Measurements from ENCODE around the gene MUC6. TPM values are rescaled to one million over a fixed set of nuclear protein-coding genes. Genes with fewer than 3 reads are reported as not detected.
"Not testable (repeated sequence)": the region's sequence is repeated elsewhere in the genome, so short reads cannot be mapped to it uniquely, and the experiment has no call there.

Gene MUC6
- total RNA-seq, 1 donor from 2014 or later, result not detected

GRCh38 chr11:986270-986951 lies 50.1 kb downstream of the MUC6 start:
- no peak for DNase-seq

DNA sequence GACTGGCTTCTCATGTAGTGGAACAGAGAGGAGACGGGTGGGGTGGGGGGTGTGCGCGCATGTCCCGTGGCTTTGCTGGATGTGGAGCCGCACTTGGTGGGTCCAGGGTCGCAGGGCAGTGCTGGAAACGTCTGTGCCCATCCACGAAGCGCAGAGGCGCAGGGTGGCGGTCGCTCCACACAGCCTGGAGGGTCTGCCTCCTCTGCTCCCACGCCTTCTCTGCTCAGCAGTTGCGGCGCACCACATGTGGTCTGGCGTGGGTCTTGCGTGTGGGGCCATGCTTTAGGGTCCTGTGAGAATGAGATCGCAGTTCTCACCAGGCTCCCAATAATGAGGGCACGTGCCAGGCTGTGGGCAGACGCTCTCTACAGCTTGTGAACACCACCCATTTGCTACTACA lies 50.7 kb downstream of the MUC6 start:
- no peak for DNase-seq

- no peak for DNase-seq
These were observed 51.1 kb downstream of the MUC6 start for GRCh38 chr11:985406-985805.

- DNase-seq, result no peak
These were observed 52.0 kb downstream of the MUC6 start for GRCh38 chr11:984546-984945.

DNA sequence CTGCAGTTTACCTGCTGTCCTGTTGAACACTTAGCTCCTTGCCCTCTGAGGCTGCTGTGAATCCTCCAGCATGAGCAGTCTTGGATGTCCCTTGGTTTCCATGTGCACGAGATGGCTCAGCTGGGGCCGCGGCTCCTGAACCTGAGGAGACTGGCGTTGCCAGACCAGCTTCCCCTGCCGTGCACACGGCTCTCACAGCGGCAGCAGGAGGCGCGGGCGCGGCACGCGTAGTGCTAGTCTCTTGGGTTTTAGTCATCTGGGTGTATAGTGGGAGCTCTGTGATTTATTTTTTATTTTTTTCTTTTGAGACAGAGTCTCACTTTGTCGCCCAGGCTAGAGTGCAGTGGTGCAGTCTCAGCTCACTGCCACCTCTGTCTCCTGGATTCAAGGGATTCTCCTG lies 54.8 kb downstream of the MUC6 start:
- no peak for DNase-seq

- DNase-seq, result no peak
These were observed 55.8 kb downstream of the MUC6 start for GRCh38 chr11:980438-981357.

DNA sequence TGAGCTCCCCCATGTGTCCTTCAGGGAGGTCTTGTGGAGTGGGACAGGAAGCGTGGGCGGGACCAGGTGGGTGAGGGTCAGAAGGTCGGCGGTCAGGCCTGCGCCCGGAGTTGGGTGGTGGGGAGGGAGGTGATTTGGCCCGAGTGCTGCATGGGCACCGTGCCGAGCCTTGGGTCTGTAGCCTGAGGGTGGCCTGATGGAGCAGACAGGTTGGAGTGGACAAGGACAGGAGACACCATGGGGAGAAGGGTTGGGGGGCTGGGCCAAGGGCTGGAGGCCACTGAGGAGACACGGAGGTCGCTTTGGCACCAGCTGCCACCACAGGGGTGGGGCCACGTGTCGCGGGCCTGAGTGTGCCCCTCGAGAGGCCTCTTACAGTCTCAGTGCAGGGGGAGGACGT lies 57.7 kb downstream of the MUC6 start:
- DNase-seq, result no peak

DNA sequence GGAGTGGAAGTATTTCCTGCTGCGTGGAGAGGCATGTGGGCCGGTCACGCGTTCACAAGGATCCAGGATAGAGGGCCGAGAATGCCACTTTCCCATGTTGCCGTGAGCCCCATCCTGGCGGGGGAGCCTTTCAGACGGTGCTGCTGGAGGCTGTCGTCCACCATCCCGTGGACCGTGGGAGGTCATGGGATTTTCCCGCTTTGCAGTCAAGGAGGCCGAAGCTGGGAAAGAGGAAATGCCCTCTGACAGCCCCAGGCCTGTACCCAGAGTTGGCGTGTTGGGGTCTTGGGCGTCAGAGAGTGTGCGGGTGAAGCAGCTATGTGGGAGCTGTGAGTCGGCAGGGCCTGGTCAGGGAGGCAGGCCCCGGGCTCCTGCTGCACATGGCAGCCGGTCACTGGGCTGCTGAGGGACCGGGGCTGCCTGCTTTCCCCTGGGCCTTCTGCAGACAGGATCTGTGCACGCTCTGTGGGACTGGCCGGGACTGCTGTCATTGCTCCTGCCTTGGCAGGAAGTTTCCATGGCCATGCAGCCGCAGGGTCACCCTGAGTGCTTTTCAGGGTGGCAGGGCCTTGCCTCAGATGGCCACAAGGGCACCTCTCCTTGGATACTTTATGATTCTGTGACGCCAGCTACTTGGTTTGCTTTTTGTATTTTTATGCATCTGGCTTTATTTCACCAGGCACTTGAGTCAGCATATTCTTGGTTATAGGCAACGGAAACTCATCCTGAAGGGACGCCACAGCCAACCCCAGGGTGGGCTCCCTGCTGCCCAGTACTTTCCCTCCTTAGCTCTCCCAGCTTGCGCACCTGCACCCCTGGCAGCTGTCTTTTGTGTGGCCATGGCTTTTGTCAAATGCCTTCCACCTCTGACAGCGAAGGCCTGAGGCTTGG lies 58.4 kb downstream of the MUC6 start:
- no peak for DNase-seq

GRCh38 chr11:976431-977160 lies 59.9 kb downstream of the MUC6 start:
- DNase-seq, result no peak

DNA sequence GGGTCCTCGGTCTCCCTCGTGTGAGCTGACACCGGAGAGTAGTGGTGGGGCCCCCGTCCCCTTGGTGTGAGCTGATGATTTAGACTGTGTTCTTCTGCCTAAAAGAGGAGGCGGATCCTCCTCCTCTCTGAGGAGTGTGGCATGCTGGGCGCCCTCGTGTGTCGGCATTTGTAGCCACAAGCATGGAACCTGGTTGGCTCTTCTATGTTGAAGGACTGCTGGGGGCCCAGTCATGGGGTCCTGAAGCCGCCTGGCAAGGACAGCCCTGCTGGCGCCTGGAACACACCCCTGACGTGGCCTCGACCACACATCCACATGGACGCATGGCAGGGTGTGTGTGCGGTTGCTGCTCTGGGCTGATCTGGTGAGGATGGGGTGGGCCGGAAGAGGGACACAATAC lies 60.7 kb downstream of the MUC6 start:
- DNase-seq, result peak; percentile 67

DNA sequence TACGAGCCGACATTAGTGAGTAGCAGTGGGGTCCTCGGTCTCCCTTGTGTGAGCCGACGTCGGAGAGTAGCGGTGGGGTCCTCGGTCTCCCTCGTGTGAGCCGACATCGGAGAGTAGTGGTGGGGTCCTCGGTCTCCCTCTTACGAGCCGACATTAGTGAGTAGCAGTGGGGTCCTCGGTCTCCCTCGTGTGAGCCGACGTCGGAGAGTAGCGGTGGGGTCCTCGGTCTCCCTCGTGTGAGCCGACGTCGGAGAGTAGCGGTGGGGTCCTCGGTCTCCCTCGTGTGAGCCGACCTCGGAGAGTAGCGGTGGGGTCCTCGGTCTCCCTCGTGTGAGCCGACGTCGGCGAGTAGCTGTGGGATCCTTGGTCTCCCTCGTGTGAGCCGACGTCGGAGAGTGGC lies 61.1 kb downstream of the MUC6 start:
- not testable (repeated sequence) for DNase-seq

- no peak for DNase-seq
These were observed 63.3 kb downstream of the MUC6 start for GRCh38 chr11:973237-973636.

- DNase-seq, result no peak
These were observed 63.9 kb downstream of the MUC6 start for GRCh38 chr11:972523-973211.

GRCh38 chr11:971731-972365 lies 64.7 kb downstream of the MUC6 start:
- DNase-seq, result no peak

DNA sequence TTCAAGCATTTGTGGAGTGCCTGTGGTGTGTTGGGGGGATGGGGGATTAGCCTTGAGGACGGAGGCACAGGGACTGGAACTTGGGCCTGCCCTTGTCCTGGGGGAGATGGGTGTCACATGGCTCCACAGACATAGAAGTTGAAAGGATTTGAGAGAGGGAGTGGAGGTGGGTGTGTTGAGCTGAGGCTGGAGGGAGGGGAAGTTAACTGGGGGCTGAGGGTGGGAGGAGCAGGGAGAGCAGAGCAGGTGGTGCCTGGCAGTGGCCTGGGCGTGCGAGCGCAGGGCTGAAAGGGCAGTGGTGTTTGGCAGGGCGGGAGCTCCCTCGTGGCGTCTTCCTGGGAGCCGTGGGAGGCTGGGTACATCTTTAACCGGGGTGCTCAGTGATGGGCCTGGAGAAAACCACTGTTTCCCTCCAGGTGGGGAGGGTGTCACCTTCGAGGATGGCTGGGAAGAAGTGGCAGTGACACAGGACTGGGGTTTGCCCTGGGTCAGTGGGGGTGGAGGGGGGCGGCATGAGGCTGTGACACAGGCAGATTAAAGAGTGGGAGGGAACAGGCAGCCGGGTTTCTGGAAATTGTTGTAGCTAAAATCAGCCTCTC lies 65.3 kb downstream of the MUC6 start:
- DNase-seq, result no peak

- DNase-seq, result no peak
These were observed 66.1 kb downstream of the MUC6 start for GRCh38 chr11:970319-970871.

DNA sequence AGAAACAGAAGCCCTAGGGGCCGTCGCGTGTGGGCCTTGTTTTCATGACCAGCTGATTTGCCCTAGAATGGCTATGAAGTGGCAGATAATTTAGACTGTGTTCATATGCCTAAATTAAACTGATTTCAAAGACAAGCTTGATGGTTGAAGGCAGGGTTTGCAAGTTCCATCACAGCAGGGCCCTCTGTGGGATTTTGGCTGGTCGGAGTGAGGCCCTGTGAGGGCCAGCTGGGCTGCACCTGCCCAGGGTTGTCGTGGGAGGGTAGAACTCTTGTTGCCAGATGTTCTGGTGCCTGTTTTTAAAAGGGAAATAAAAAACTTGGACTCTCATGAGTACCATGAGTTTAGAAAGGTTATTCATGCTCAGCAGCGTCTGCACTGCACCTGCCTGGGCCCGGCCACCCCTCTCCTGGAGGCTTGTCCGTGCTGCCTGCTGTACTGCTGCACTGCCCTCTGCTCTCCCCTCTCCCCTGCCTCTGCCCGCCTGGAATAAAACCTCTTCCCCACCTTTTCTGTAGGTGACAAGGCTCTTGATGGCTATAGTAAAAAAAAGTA lies 66.8 kb downstream of the MUC6 start:
- DNase-seq, result no peak

GRCh38 chr11:968822-969221 lies 67.7 kb downstream of the MUC6 start:
- DNase-seq, result no peak

DNA sequence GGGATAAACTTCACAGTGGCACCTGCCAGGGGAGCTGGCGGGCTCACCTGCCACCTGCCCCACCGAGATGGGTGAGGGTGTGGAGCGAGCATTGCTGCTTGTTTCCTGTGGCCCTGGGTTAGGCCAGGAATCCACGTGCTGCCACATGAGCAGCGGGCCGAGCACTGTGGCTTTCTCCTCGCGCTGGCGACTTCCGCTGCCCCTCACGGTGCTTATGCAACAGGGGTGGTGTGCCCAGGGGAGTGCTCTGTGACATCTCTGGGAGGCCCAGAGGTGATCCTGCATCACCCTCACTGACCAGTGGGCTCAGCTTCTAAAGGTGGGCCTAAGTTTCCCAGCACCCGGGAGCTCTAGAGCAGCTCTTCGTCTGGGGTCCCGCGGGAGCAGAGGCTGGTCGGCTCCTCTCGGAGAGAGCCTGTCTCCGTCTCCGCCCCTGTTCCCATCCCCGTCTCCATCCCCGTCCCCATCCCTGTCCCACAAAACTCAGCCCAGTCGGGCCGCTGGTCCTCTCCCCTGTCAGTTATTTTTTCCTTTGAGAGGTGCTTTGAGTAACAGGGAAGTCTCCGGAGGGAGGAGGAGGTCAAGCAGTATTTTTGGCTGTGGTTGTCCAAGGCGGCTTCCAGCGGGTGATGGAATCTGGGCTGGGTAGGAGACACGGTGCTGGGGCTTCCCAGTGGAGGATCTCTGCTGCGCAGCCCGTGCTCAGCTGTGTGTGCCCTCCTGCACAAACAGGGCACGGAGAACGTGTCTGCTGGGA lies 68.3 kb downstream of the MUC6 start:
- no peak for DNase-seq
